HG03097 (cell line): ENCODE data around the gene NPM1.
"Not testable (repeated sequence)": the region's sequence is repeated elsewhere in the genome, so short reads cannot be mapped to it uniquely, and the experiment has no call there.

Source experiments
- ATAC-seq: cut with Tn5 transposase; IDR thresholded peaks from one replicate; pipeline ENCODE4 v1.9.1; 2021; ENCODE audit not compliant: unreplicated experiment, low FRiP score

Gene NPM1

GRCh38 chr5:171384999-171385398 is 2.6 kb upstream of the NPM1 start:
- not testable (repeated sequence) for ATAC-seq

- ATAC-seq, result no peak
Observed at GRCh38 chr5:171386006-171386671, 1.5 kb upstream of the NPM1 start.

GRCh38 chr5:171386861-171387344 is 746 bp upstream of the NPM1 start:
- ATAC-seq, result no peak

GRCh38 chr5:171387970-171388815 is 544 bp downstream of the NPM1 start:
- peak; percentile 20 for ATAC-seq

- ATAC-seq, result no peak
Observed at GRCh38 chr5:171388816-171389168, 1.1 kb downstream of the NPM1 start.

GRCh38 chr5:171390883-171391677 is 3.4 kb downstream of the NPM1 start:
- ATAC-seq, result no peak

GRCh38 chr5:171391996-171392577 is 4.4 kb downstream of the NPM1 start:
- no peak for ATAC-seq

- ATAC-seq, result no peak
Observed at GRCh38 chr5:171392585-171393159, 5.0 kb downstream of the NPM1 start.

- no peak for ATAC-seq
Observed at GRCh38 chr5:171395042-171395441, 7.4 kb downstream of the NPM1 start.

GRCh38 chr5:171396583-171396982 is 8.9 kb downstream of the NPM1 start:
- not testable (repeated sequence) for ATAC-seq

GRCh38 chr5:171397190-171397589 is 9.5 kb downstream of the NPM1 start:
- ATAC-seq, result no peak

- ATAC-seq, result no peak
Observed at GRCh38 chr5:171397599-171397998, 9.9 kb downstream of the NPM1 start.

- not testable (repeated sequence) for ATAC-seq
Observed at GRCh38 chr5:171398660-171399059, 11.0 kb downstream of the NPM1 start.

GRCh38 chr5:171400169-171400568 is 12.5 kb downstream of the NPM1 start:
- ATAC-seq, result no peak

- ATAC-seq, result no peak
Observed at GRCh38 chr5:171401167-171401947, 13.7 kb downstream of the NPM1 start.

GRCh38 chr5:171402751-171403150 is 15.1 kb downstream of the NPM1 start:
- not testable (repeated sequence) for ATAC-seq

- no peak for ATAC-seq
Observed at GRCh38 chr5:171405615-171406014, 18.0 kb downstream of the NPM1 start.

- ATAC-seq, result no peak
Observed at GRCh38 chr5:171407234-171407633, 19.6 kb downstream of the NPM1 start.
